ENCODE data around the gene FOXB2.
"Not testable (repeated sequence)": the region's sequence is repeated elsewhere in the genome, so short reads cannot be mapped to it uniquely, and the experiment has no call there.

FOXB2 gene

DNA sequence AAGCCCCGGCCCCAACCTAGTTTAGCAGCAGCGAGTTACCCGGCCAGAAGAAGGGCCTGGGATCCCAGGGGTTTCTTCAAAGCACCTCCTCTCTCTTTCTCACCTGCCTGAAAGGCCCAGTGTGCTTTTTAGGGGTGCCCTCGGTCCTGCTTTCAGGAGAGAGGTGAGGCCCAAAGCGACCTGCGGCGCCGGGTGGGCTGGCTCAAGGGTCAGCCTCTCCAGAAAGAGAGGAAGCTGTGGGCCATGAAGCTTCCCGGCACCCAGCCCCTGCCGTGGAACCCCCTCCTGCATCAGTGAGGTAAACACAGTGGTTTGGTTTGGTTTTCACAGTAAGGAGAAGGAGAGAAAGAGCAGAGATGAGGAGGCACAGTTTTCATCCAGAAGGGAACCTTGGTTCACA is 4.3 kb downstream of the FOXB2 start:
- H3K4me3 ChIP-seq (ENCODE audit: extremely low read depth, insufficient read depth, low read length, poor library complexity, severe bottlenecking) = no peak overlapping the region
- H3K36me3 ChIP-seq (ENCODE audit: control insufficient read depth, insufficient read depth, low read length) = no peaks in the 10 kb centered on the region
- no peak overlapping the region for H3K27ac ChIP-seq (ENCODE audit: low read depth, low read length, severe bottlenecking)
- H3K4me1 ChIP-seq (ENCODE audit: control insufficient read depth, insufficient read depth, low read length, poor library complexity, severe bottlenecking) = peaks cover 2% of the 10 kb centered on the region
- WGBS, 2 experiments (ENCODE audit: insufficient coverage in 2 of 2) = 79 to 84% methylated on average over 7 to 10 of the region's 10 CpGs
- H3K9me3 ChIP-seq (ENCODE audit: control insufficient read depth, low read length) = no peaks in the 10 kb centered on the region

DNA sequence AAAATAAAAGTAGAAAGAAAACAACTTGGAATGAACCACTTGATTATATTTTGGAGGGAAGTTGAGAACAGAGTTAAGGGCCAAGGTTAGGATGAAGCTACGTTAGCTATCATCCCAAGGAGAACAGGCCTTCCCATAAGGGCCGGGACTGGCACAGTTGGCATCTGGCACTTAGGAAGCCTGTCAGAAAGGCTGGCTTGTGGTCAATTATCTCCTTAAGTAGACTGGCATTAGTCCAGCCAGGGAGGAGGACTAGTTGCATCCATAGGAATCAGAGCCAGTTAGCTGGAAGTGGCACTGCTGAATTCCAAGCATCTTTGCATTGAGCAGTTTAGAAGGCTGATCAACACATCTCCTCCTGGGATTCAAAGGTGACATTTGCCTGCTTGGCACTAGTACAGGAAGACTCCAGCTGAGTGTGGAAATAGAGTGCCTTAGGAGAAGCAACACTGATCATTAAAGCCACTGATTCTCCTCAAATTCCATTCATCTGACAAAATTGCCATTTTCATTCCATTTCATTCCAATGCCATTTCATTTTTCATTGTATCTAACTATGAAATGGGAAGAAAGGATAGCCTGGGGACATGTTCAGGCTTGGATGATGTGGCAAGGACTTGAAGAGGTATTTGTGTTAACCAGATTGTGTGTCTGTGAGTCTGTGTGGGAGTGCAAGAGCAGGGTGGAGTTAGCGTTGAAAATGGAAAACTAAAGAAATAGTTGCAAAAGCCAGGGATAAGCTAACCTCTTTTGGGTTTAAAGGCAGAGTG is 5.5 kb downstream of the FOXB2 start:
- whole genome bisulfite sequencing, 2 experiments (ENCODE audit: insufficient coverage in 2 of 2) = 76 to 85% methylated on average over 3 of the region's 3 CpGs
- H3K36me3 ChIP-seq (ENCODE audit: control insufficient read depth, insufficient read depth, low read length) = no peaks in the 10 kb centered on the region
- H3K27ac ChIP-seq (ENCODE audit: low read depth, low read length, severe bottlenecking) = no peak overlapping the region
- no peaks in the 10 kb centered on the region for H3K9me3 ChIP-seq (ENCODE audit: control insufficient read depth, low read length)
- H3K4me1 ChIP-seq (ENCODE audit: control insufficient read depth, insufficient read depth, low read length, poor library complexity, severe bottlenecking) = no peaks in the 10 kb centered on the region
- no peak overlapping the region for H3K4me3 ChIP-seq (ENCODE audit: extremely low read depth, insufficient read depth, low read length, poor library complexity, severe bottlenecking)

- 44 to 83% methylated on average over 2 to 3 of the region's 3 CpGs for WGBS, 2 experiments (ENCODE audit: insufficient coverage in 2 of 2)
- no peak overlapping the region for H3K4me3 ChIP-seq (ENCODE audit: extremely low read depth, insufficient read depth, low read length, poor library complexity, severe bottlenecking)
- H3K36me3 ChIP-seq (ENCODE audit: control insufficient read depth, insufficient read depth, low read length) = no peaks in the 10 kb centered on the region
- H3K9me3 ChIP-seq (ENCODE audit: control insufficient read depth, low read length) = no peaks in the 10 kb centered on the region
- no peak overlapping the region for H3K27ac ChIP-seq (ENCODE audit: low read depth, low read length, severe bottlenecking)
- no peaks in the 10 kb centered on the region for H3K4me1 ChIP-seq (ENCODE audit: control insufficient read depth, insufficient read depth, low read length, poor library complexity, severe bottlenecking)
These were observed 9.0 kb downstream of the FOXB2 start for GRCh38 chr9:77028478-77028877.

DNA sequence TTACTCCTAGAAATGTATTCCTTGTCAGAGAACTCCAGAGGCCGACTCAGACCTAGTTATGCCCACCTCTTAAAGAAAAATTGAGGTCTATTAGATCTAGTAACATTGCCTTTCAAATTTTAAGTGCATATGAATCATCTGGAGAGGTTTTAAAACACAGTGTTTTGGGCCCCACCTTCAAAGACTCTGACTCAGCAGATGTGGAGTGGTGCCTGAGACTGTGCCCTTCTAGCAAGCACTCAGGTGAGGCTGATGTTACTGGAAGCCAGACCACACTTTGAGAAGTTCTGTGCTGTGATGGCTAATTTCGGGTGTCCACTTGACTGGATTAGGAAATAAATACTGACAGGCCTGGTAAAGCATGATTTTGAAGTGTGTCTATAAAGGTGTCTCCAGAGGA is 10.6 kb downstream of the FOXB2 start:
- no peaks in the 10 kb centered on the region for H3K4me1 ChIP-seq (ENCODE audit: control insufficient read depth, insufficient read depth, low read length, poor library complexity, severe bottlenecking)
- no peaks in the 10 kb centered on the region for H3K36me3 ChIP-seq (ENCODE audit: control insufficient read depth, insufficient read depth, low read length)
- H3K9me3 ChIP-seq (ENCODE audit: control insufficient read depth, low read length) = no peaks in the 10 kb centered on the region
- H3K4me3 ChIP-seq (ENCODE audit: extremely low read depth, insufficient read depth, low read length, poor library complexity, severe bottlenecking) = no peak overlapping the region
- 78 to 92% methylated on average over 1 to 2 of the region's 2 CpGs for WGBS, 2 experiments (ENCODE audit: insufficient coverage in 2 of 2)
- no peak overlapping the region for H3K27ac ChIP-seq (ENCODE audit: low read depth, low read length, severe bottlenecking)

- Histone ChIP-seq H3K4me1 (ENCODE audit: control insufficient read depth, insufficient read depth, low read length, poor library complexity, severe bottlenecking) (no peaks in the 10 kb centered on the region), H3K9me3 (ENCODE audit: control insufficient read depth, low read length) (no peaks in the 10 kb centered on the region), H3K27ac (ENCODE audit: low read depth, low read length, severe bottlenecking) (no peak overlapping the region), H3K4me3 (ENCODE audit: extremely low read depth, insufficient read depth, low read length, poor library complexity, severe bottlenecking) (no peak overlapping the region), H3K36me3 (ENCODE audit: control insufficient read depth, insufficient read depth, low read length) (no peaks in the 10 kb centered on the region)
- WGBS, 2 experiments (ENCODE audit: insufficient coverage in 2 of 2) = no CpG with 5 or more reads among the region's 2 CpGs
These were observed 19.0 kb downstream of the FOXB2 start for GRCh38 chr9:77038281-77039036.

DNA sequence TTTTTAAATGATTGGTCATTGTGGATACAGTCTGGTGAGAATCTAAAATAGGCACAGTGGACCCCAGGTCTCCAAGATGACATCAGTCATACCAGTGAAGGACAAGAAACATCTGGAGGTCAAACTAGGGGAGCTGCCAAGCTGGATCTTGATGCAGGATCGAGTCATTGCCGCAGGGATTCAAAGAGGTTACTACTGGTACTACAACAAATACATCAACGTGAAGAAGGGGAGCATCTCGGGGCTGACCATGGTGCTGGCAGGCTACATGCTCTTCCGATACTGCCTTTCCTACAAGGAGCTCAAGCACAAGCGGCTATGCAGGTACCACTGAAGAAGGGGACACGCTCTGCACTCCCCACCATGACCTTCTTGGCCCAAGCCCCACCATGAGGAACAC is 20.9 kb downstream of the FOXB2 start:
- Histone ChIP-seq H3K27ac (ENCODE audit: low read depth, low read length, severe bottlenecking) (no peak overlapping the region), H3K9me3 (ENCODE audit: control insufficient read depth, low read length) (no peaks in the 10 kb centered on the region), H3K36me3 (ENCODE audit: control insufficient read depth, insufficient read depth, low read length) (no peaks in the 10 kb centered on the region), H3K4me1 (ENCODE audit: control insufficient read depth, insufficient read depth, low read length, poor library complexity, severe bottlenecking) (no peaks in the 10 kb centered on the region), H3K4me3 (ENCODE audit: extremely low read depth, insufficient read depth, low read length, poor library complexity, severe bottlenecking) (no peak overlapping the region)
- WGBS, 2 experiments (ENCODE audit: insufficient coverage in 2 of 2) = 73 to 79% methylated on average over 7 of the region's 7 CpGs

DNA sequence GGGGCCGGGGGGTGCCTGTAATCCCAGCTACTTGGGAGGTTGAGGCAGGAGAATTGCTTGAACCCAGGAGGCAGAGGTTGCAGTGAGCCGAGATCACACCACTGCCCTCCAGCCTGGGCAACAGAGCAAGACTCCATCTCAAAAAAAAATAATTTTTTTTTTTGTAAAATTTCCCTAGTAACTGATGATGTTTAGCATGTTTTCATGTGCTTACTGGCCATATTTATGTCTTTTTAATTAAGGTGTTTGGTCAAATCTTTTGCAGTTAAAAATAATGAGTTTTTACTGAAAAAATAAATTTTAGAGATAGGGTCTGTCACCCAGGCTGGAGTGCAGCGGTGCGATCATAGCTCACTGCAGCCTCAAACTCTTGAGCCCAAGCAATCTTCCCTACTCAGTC is 24.3 kb downstream of the FOXB2 start:
- 96 to 100% methylated on average over 2 to 3 of the region's 4 CpGs for WGBS, 2 experiments (ENCODE audit: insufficient coverage in 2 of 2)
- H3K4me1 ChIP-seq (ENCODE audit: control insufficient read depth, insufficient read depth, low read length, poor library complexity, severe bottlenecking); H3K36me3 ChIP-seq (ENCODE audit: control insufficient read depth, insufficient read depth, low read length); H3K4me3 ChIP-seq (ENCODE audit: extremely low read depth, insufficient read depth, low read length, poor library complexity, severe bottlenecking); H3K27ac ChIP-seq (ENCODE audit: low read depth, low read length, severe bottlenecking); H3K9me3 ChIP-seq (ENCODE audit: control insufficient read depth, low read length): not testable (repeated sequence)

DNA sequence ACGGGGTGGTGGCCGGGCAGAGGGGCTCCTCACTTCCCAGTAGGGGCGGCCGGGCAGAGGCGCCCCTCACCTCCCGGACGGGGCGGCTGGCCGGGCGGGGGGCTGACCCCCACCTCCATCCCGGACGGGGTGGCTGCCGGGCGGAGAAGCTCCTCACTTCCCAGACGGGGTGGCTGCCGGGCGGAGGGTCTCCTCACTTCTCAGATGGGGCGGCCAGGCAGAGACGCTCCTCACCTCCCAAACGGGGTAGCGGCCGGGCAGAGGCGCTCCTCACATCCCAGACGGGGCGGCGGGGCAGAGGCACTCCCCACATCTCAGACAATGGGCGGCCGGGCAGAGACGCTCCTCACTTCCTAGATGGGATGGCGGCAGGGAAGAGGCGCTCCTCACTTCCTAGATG is 41.2 kb downstream of the FOXB2 start:
- not testable (repeated sequence) for H3K36me3 ChIP-seq (ENCODE audit: control insufficient read depth, insufficient read depth, low read length); H3K9me3 ChIP-seq (ENCODE audit: control insufficient read depth, low read length); H3K4me3 ChIP-seq (ENCODE audit: extremely low read depth, insufficient read depth, low read length, poor library complexity, severe bottlenecking); H3K4me1 ChIP-seq (ENCODE audit: control insufficient read depth, insufficient read depth, low read length, poor library complexity, severe bottlenecking); H3K27ac ChIP-seq (ENCODE audit: low read depth, low read length, severe bottlenecking)
- WGBS, 2 experiments (ENCODE audit: insufficient coverage in 2 of 2) = 100% methylated on average over 4 of the region's 31 CpGs; no CpG with 5 or more reads in 1 of the 2 experiments

GRCh38 chr9:77063645-77064285 is 44.3 kb downstream of the FOXB2 start:
- H3K4me1 ChIP-seq (ENCODE audit: control insufficient read depth, insufficient read depth, low read length, poor library complexity, severe bottlenecking) = no peaks in the 10 kb centered on the region
- WGBS, 2 experiments (ENCODE audit: insufficient coverage in 2 of 2) = 87 to 88% methylated on average over 4 of the region's 6 CpGs
- no peaks in the 10 kb centered on the region for H3K36me3 ChIP-seq (ENCODE audit: control insufficient read depth, insufficient read depth, low read length)
- no peak overlapping the region for H3K4me3 ChIP-seq (ENCODE audit: extremely low read depth, insufficient read depth, low read length, poor library complexity, severe bottlenecking)
- H3K9me3 ChIP-seq (ENCODE audit: control insufficient read depth, low read length) = peaks cover 5% of the 10 kb centered on the region
- no peak overlapping the region for H3K27ac ChIP-seq (ENCODE audit: low read depth, low read length, severe bottlenecking)

DNA sequence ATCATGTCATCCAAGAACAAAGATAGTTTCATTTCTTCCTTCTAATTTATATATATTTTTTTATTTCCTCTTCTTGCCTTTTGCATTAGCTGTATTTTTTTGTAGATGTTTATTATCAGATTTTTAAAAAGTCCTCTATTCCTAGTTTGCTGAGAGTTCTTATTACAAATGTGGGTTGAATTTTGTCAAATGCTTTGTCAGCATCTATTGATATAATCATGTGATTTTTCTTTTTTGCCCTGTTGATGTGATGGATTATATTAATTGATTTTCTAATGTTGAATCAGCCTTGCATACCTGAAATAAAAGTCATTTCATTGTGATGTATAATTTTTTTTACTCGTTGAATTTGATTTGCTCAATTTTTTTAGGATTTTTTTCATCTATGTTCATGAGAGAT is 46.9 kb downstream of the FOXB2 start:
- no CpG with 5 or more reads among the region's 1 CpG for WGBS, 2 experiments (ENCODE audit: insufficient coverage in 2 of 2)
- Histone ChIP-seq H3K36me3 (ENCODE audit: control insufficient read depth, insufficient read depth, low read length) (no peaks in the 10 kb centered on the region), H3K9me3 (ENCODE audit: control insufficient read depth, low read length) (peaks cover 5% of the 10 kb centered on the region), H3K27ac (ENCODE audit: low read depth, low read length, severe bottlenecking) (no peak overlapping the region), H3K4me1 (ENCODE audit: control insufficient read depth, insufficient read depth, low read length, poor library complexity, severe bottlenecking) (no peaks in the 10 kb centered on the region), H3K4me3 (ENCODE audit: extremely low read depth, insufficient read depth, low read length, poor library complexity, severe bottlenecking) (no peak overlapping the region)

All from mesodermal cell (in vitro differentiated cells).